Spleen (tissue), 11 donors: ENCODE data around the gene ABCC1. TPM values are rescaled to one million over a fixed set of nuclear protein-coding genes. Genes with fewer than 3 reads are reported as not detected.
"Not testable (repeated sequence)": the region's sequence is repeated elsewhere in the genome, so short reads cannot be mapped to it uniquely, and the experiment has no call there.

Source experiments
- DNase-seq: peaks from one replicate; pipeline ENCODE4 v3.0.0-alpha.2; 2020
- H3K27ac ChIP-seq, 8 donors: fragments of 200-600 bp; sonication (generic) in 7 of 8; 1 replicate in 4 of 8; 2 replicates in 4 of 8; pipeline versions ENCODE4 v1.5.0 to v1.8.0; 2016 to 2021; ENCODE audit warnings: inconsistent platforms in 4 of 8, mild to moderate bottlenecking in 4 of 8, moderate library complexity in 1 of 8
- H3K27me3 ChIP-seq, 7 donors: fragments of 200-600 bp; sonication (generic) in 6 of 7; replicated peaks in 1 of 7; 1 replicate in 4 of 7; 2 replicates in 3 of 7; pipeline versions ENCODE4 v1.5.0 to v1.8.0; 2016 to 2021; ENCODE audit warnings: inconsistent platforms in 3 of 7, mild to moderate bottlenecking in 1 of 7
- H3K36me3 ChIP-seq, 6 donors: fragments of 200-600 bp; sonication (generic) in 5 of 6; 1 replicate in 4 of 6; 2 replicates in 2 of 6; pipeline versions ENCODE4 v1.5.0 to v1.8.0; 2016 to 2021; ENCODE audit warnings: inconsistent platforms in 2 of 6
- H3K4me1 ChIP-seq, 6 donors: fragments of 200-600 bp; sonication (generic) in 5 of 6; 1 replicate in 3 of 6; 2 replicates in 3 of 6; pipeline versions ENCODE4 v1.5.0 to v1.8.0; 2016 to 2021; ENCODE audit warnings: inconsistent platforms in 3 of 6
- H3K4me3 ChIP-seq, 8 donors: fragments of 200-600 bp; sonication (generic) in 7 of 8; 1 replicate in 4 of 8; 2 replicates in 4 of 8; pipeline versions ENCODE4 v1.5.0 to v1.8.0; 2016 to 2021; ENCODE audit warnings: inconsistent platforms in 4 of 8, mild to moderate bottlenecking in 4 of 8, moderate library complexity in 2 of 8
- H3K9me3 ChIP-seq, 8 donors: fragments of 200-600 bp; sonication (generic) in 7 of 8; 1 replicate in 4 of 8; 2 replicates in 4 of 8; pipeline versions ENCODE4 v1.5.0 to v1.8.0; 2016 to 2021; ENCODE audit warnings: inconsistent platforms in 4 of 8
- CTCF ChIP-seq, 11 experiments: fragments of 200-600 bp in 7 of 11; fragments of 450-650 bp in 4 of 11; sonication (generic) in 4 of 11; IDR thresholded peaks in 8 of 11; conservative IDR thresholded peaks in 3 of 11; 1 replicate in 7 of 11; 2 replicates in 4 of 11; pipeline versions ENCODE4 v1.4.0 to v1.8.0; 2016 to 2021; ENCODE audit warnings: antibody characterized with exemption in 11 of 11, inconsistent platforms in 4 of 11, mild to moderate bottlenecking in 1 of 11
- POLR2A ChIP-seq, 3 donors: fragments of 450-650 bp; IDR thresholded peaks; one replicate each; pipeline ENCODE4 v1.5.1; 2017; ENCODE audit warnings: antibody characterized with exemption in 3 of 3, mild to moderate bottlenecking in 1 of 3
- POLR2AphosphoS5 ChIP-seq, 3 donors: sonication (generic); formaldehyde crosslinking; IDR thresholded peaks; one replicate each; pipeline ENCODE4 v1.5.1; 2017; ENCODE audit warnings: antibody characterized with exemption in 3 of 3
- WGBS, 5 donors: extraction: QIAGEN DNeasy Blood & Tissue Kit in 3 of 5; methylation state at CpG; one replicate each; pipeline versions ENCODE4 v1.1.5 to v1.1.7; 2013 to 2018; 5-methylcytosine and 5-hydroxymethylcytosine counted together
- intact Hi-C: fragments of 100-400 bp; cut with DNase I; formaldehyde crosslinking; loops from one replicate; pipeline ENCODE4 v1.15.0; 2023; ENCODE audit warnings: low total_unique reads
- polyA plus RNA-seq, 3 donors: library from polyadenylated mRNA; stranded (reverse); fragments of 200-250 nt; gene quantifications; one replicate each; pipeline ENCODE4 v1.2.1, GENCODE V29; 2013
- total RNA-seq, 7 donors: library from RNA; depleted of rRNA in 3 of 7; stranded (reverse); fragments of >200 nt in 3 of 7; fragmentation: NEBNext Ultra II Directional in 4 of 7; extraction: Animal tissue kit (Norgen Biotek cat#: 25700) in 4 of 7; gene quantifications; one replicate each; pipeline versions ENCODE4 v1.1.0 to v1.2.1, GENCODE V29; 2016 to 2021
- donor health status: healthy with polysubstance abuse.
- donor health status: DM: no; HTN: no; CAD: no; lungs with moderate emphysema.
- donor health status: DM: no; HTN: no; CAD: no.
- donor health status: Bipolar disorder and iron deficiency.
- donor health status: healthy.
- donor health status: DM: no; HTN: no; CAD: no.
- donor health status: DM: yes; HTN: yes; CAD: no.

ABCC1 gene
- total and polyA plus RNA-seq, 10 donors, result 7.8 to 65.7 (median 52.5) TPM

- TF ChIP-seq POLR2A (IDR thresholded peaks at IDR 0.05) (no peak), POLR2AphosphoS5 (IDR thresholded peaks at IDR 0.05) (no peak)
- Histone ChIP-seq H3K27ac (no peak overlapping the region), H3K27me3 (no peaks in the 10 kb centered on the region), H3K4me3 (no peak overlapping the region), H3K36me3 (peaks cover 0 to 8% (median 0%) of the 10 kb centered on the region in 6 donors), H3K9me3 (peaks cover 0 to 42% (median 30%) of the 10 kb centered on the region in 8 donors), H3K4me1 (no peaks in the 10 kb centered on the region)
- DNase-seq, result no peak
- WGBS, 5 donors, result 52 to 84% (median 79%) methylated on average over 1 of the region's 1 CpG
- intact Hi-C loops, result no loop called here
Observed at GRCh38 chr16:16157166-16157565, 207.8 kb downstream of the ABCC1 start.

GRCh38 chr16:16158082-16158658 is 208.8 kb downstream of the ABCC1 start:
- peaks cover 0 to 42% (median 30%) of the 10 kb centered on the region in 8 donors for H3K9me3 ChIP-seq
- intact Hi-C loops, result no loop called here
- peaks cover 0 to 8% (median 0%) of the 10 kb centered on the region in 6 donors for H3K36me3 ChIP-seq
- no peak for DNase-seq
- 80 to 99% (median 85%) methylated on average over 4 of the region's 4 CpGs for WGBS, 5 donors
- H3K4me1 ChIP-seq, result no peaks in the 10 kb centered on the region
- no peak for TF ChIP-seq CTCF (IDR thresholded peaks at IDR 0.05 in 8 of 11, conservative IDR thresholded peaks at IDR 0.05 in 3 of 11)
- no peak for TF ChIP-seq POLR2AphosphoS5 (IDR thresholded peaks at IDR 0.05)
- no peak for TF ChIP-seq POLR2A (IDR thresholded peaks at IDR 0.05)
- H3K27me3 ChIP-seq, result no peaks in the 10 kb centered on the region
- no peak overlapping the region for H3K4me3 ChIP-seq
- H3K27ac ChIP-seq, result no peak overlapping the region

- no peak for DNase-seq
- WGBS, 5 donors, result 69 to 87% (median 83%) methylated on average over 3 of the region's 3 CpGs
- Histone ChIP-seq H3K4me3 (no peak overlapping the region), H3K4me1 (no peaks in the 10 kb centered on the region), H3K36me3 (peaks cover 0 to 8% (median 0%) of the 10 kb centered on the region in 6 donors), H3K27ac (no peak overlapping the region), H3K9me3 (peaks cover 0 to 42% (median 30%) of the 10 kb centered on the region in 8 donors), H3K27me3 (no peaks in the 10 kb centered on the region)
- intact Hi-C loops, result no loop called here
- TF ChIP-seq POLR2AphosphoS5 (IDR thresholded peaks at IDR 0.05), result no peak
- no peak for TF ChIP-seq POLR2A (IDR thresholded peaks at IDR 0.05)
Observed at GRCh38 chr16:16158741-16159374, 209.4 kb downstream of the ABCC1 start.

GRCh38 chr16:16159662-16160061 is 210.2 kb downstream of the ABCC1 start:
- H3K9me3 ChIP-seq, result peaks cover 0 to 42% (median 30%) of the 10 kb centered on the region in 8 donors
- peaks cover 0 to 8% (median 0%) of the 10 kb centered on the region in 6 donors for H3K36me3 ChIP-seq
- H3K4me3 ChIP-seq, result no peak overlapping the region
- no peak overlapping the region for H3K27ac ChIP-seq
- no peaks in the 10 kb centered on the region for H3K27me3 ChIP-seq
- no peaks in the 10 kb centered on the region for H3K4me1 ChIP-seq
- no peak for DNase-seq
- WGBS, 5 donors, result 90 to 98% (median 95%) methylated on average over 3 of the region's 3 CpGs
- no peak for TF ChIP-seq POLR2AphosphoS5 (IDR thresholded peaks at IDR 0.05)
- TF ChIP-seq CTCF (IDR thresholded peaks at IDR 0.05 in 8 of 11, conservative IDR thresholded peaks at IDR 0.05 in 3 of 11), result no peak
- TF ChIP-seq POLR2A (IDR thresholded peaks at IDR 0.05), result no peak
- intact Hi-C loops, result no loop called here

- intact Hi-C loops, result no loop called here
Observed at GRCh38 chr16:16161319-16161718, 211.9 kb downstream of the ABCC1 start.

GRCh38 chr16:16161840-16162239 is 212.4 kb downstream of the ABCC1 start:
- intact Hi-C loops, H3K36me3 ChIP-seq, DNase-seq, H3K27ac ChIP-seq, H3K27me3 ChIP-seq, H3K4me1 ChIP-seq, H3K4me3 ChIP-seq: not testable (repeated sequence)
- peaks cover 0 to 42% (median 30%) of the 10 kb centered on the region in 8 donors for H3K9me3 ChIP-seq
- 78 to 91% (median 81%) methylated on average over 5 of the region's 5 CpGs for WGBS, 5 donors

More at GRCh38 chr16:16161319-16161718, 211.9 kb downstream of the ABCC1 start:
- Histone ChIP-seq H3K4me1 (no peaks in the 10 kb centered on the region), H3K4me3 (no peak overlapping the region), H3K36me3 (peaks cover 0 to 8% (median 0%) of the 10 kb centered on the region in 6 donors), H3K9me3 (peaks cover 0 to 42% (median 30%) of the 10 kb centered on the region in 8 donors), H3K27me3 (no peaks in the 10 kb centered on the region), H3K27ac (no peak overlapping the region)
- DNase-seq, result no peak
- TF ChIP-seq POLR2A (IDR thresholded peaks at IDR 0.05) (no peak), CTCF (IDR thresholded peaks at IDR 0.05 in 8 of 11, conservative IDR thresholded peaks at IDR 0.05 in 3 of 11) (no peak), POLR2AphosphoS5 (IDR thresholded peaks at IDR 0.05) (no peak)
- 53 to 91% (median 74%) methylated on average over 3 to 5 of the region's 5 CpGs for WGBS, 5 donors
